ENCODE measurements around the gene ACD.

GRCh38 chr16:67694611-67695010 lies 34.6 kb upstream of the ACD start:
- TF ChIP-seq, protein P1, sequence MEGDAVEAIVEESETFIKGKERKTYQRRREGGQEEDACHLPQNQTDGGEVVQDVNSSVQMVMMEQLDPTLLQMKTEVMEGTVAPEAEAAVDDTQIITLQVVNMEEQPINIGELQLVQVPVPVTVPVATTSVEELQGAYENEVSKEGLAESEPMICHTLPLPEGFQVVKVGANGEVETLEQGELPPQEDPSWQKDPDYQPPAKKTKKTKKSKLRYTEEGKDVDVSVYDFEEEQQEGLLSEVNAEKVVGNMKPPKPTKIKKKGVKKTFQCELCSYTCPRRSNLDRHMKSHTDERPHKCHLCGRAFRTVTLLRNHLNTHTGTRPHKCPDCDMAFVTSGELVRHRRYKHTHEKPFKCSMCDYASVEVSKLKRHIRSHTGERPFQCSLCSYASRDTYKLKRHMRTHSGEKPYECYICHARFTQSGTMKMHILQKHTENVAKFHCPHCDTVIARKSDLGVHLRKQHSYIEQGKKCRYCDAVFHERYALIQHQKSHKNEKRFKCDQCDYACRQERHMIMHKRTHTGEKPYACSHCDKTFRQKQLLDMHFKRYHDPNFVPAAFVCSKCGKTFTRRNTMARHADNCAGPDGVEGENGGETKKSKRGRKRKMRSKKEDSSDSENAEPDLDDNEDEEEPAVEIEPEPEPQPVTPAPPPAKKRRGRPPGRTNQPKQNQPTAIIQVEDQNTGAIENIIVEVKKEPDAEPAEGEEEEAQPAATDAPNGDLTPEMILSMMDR (IDR thresholded peaks at IDR 0.05): no peak
- no peak for TF ChIP-seq POLR2A (IDR thresholded peaks at IDR 0.05)
- no peak for TF ChIP-seq POLR2AphosphoS5 (IDR thresholded peaks at IDR 0.05)

All from breast epithelium (tissue), 3 donors.